Adipose tissue (tissue), 3 donors: Measurements from ENCODE around the gene GLI3. TPM values are rescaled to one million over a fixed set of nuclear protein-coding genes. Genes with fewer than 3 reads are reported as not detected.

Experiments used
- H3K27ac ChIP-seq: one replicate; pipeline ENCODE4 v1.5.1; 2013; ENCODE audit warnings: low read depth, low read length
- WGBS, 3 donors: extraction: QIAGEN DNeasy Blood & Tissue Kit; methylation state at CpG; one replicate each; pipeline ENCODE4 v1.1.7; 2013; 5-methylcytosine and 5-hydroxymethylcytosine counted together
- polyA plus RNA-seq, 3 donors: library from polyadenylated mRNA; stranded (reverse); fragments of 200-250 nt; gene quantifications; one replicate each; pipeline ENCODE4 v1.2.3, GENCODE V29; 2013
- donor health status: healthy with polysubstance abuse.
- donor health status: Bipolar disorder and iron deficiency.
- donor health status: healthy.

Gene GLI3
- polyA plus RNA-seq, 3 donors = 0.51 to 8.4 (median 6.5) TPM

DNA sequence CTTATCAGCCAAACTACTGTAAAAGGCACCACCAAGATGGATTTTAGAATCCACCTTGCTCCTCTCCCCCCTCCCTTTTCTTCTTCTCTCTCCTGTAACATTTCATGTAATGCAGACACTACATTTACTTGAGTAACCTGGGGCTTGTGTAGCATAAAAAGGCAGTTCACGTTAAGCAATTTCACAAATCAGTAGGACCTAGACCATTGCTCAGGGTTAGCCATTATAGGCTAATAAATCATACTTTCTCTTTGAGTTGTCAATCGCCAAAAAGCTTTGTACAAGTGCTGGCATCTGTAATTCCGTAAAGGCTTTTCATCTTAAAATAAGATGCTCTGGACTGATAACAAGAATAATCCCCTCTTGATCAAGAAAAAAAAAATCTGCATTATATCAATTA is 224.7 kb downstream of the GLI3 start:
- no peak overlapping the region for H3K27ac ChIP-seq
- 52 to 86% (median 86%) methylated on average over 3 of the region's 3 CpGs for WGBS, 3 donors

- 45 to 77% (median 73%) methylated on average over 10 of the region's 10 CpGs for WGBS, 3 donors
- no peak overlapping the region for H3K27ac ChIP-seq
Observed at GRCh38 chr7:42011846-42012245, 225.2 kb downstream of the GLI3 start.

- H3K27ac ChIP-seq = no peak overlapping the region
Observed at GRCh38 chr7:42010751-42011150, 226.3 kb downstream of the GLI3 start.

GRCh38 chr7:42006801-42007513 is 230.1 kb downstream of the GLI3 start:
- WGBS, 3 donors = 41 to 46% (median 42%) methylated on average over 3 of the region's 3 CpGs
- H3K27ac ChIP-seq = no peak overlapping the region

- no peak overlapping the region for H3K27ac ChIP-seq
- WGBS, 3 donors = 39 to 75% (median 69%) methylated on average over 2 of the region's 2 CpGs
Observed at GRCh38 chr7:42002654-42003053, 234.4 kb downstream of the GLI3 start.

GRCh38 chr7:41999736-42000283 is 237.2 kb downstream of the GLI3 start:
- 89 to 93% (median 91%) methylated on average over 6 of the region's 6 CpGs for WGBS, 3 donors

GRCh38 chr7:41998041-41998440 is 239.0 kb downstream of the GLI3 start:
- WGBS, 3 donors = 60 to 88% (median 80%) methylated on average over 2 of the region's 2 CpGs
- H3K27ac ChIP-seq = no peak overlapping the region

More at GRCh38 chr7:41999736-42000283, 237.2 kb downstream of the GLI3 start:
- H3K27ac ChIP-seq = no peak overlapping the region

GRCh38 chr7:41997151-41997550 is 239.9 kb downstream of the GLI3 start:
- no peak overlapping the region for H3K27ac ChIP-seq
- WGBS, 3 donors = 89 to 92% (median 90%) methylated on average over 2 of the region's 2 CpGs

DNA sequence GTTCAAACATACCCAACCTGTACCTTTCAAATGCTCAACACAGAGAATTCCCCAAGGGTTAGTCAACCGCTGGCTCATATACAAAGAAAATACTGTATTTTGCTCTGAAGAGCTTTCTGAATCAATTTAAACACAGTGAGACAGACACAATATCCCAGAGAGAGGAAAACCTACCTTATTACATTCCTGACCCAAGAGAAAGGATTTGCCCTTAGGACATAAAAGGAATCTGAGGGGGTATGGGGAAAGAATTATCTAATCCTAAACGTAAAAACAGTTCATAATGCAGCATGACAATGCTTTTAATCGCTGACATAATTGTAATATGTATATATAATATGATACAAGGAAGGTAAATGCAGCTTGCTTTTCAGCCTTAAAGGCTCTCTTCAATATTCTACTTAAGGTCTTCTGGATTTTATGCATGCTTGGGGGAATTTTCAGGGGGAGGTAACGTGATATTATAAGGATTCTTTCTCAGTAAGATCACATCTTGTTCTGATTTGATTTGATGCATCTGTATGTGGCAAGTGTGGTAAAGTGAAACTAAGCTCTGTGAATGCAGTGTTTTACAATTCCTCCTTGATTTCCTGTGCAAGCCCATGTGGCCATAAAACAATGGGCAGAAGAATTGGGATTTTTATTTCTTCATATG is 240.5 kb downstream of the GLI3 start:
- WGBS, 3 donors = 58 to 79% (median 64%) methylated on average over 4 of the region's 4 CpGs
- H3K27ac ChIP-seq = no peak overlapping the region

GRCh38 chr7:41995632-41996271 is 241.3 kb downstream of the GLI3 start:
- H3K27ac ChIP-seq = no peak overlapping the region
- 69 to 83% (median 72%) methylated on average over 2 of the region's 2 CpGs for WGBS, 3 donors

DNA sequence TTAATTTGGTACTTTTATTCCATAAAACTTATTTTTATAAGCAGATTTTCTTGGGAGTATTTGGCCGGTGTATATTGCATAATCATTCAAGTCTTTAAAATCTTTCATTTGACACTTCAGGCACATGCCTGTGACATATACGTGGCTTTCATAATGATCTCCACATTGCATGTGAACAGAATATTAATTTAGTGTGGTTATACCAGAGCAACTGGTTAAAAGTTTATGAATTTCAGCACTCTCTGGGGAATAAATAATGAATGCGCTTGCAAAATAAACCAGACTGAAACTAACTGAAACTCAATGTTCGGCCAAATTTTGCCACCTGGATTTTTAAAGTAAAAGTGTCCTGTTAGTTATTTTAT is 242.3 kb downstream of the GLI3 start:
- WGBS, 3 donors = 57 to 81% (median 61%) methylated on average over 4 of the region's 4 CpGs
- H3K27ac ChIP-seq = no peak overlapping the region

DNA sequence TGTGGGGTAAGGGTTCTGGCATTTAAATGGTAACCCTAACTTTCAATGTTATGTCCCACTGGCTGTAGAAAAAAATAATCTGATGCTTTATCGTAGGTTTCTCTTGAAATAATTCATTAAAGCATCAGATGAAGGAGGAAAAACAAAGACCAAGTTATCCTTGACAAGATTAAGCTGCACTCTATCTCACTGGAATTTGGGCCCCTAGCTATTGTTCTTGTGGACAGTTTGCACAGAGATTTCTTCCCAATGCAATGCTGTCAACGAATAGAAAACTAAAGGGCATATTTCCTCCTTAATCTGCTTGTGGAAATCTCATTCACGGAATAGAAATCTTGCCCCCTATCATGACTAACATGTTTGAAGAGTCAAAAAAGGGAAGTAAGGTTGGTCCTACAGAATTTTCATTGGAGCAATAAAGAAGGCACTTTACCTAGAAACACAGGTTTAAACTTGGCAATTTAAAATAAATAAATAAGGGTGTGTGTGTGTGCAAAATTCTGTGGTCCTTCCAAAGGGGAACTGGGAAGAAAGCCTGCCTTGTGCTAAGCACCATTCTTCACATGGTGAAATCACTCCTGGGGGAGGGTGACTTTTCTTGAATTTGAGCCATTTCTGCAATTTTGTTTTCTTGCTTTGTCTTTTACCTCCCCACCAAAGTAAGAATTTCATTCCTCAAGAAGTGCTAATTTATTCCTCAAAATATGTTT is 242.8 kb downstream of the GLI3 start:
- WGBS, 3 donors = 40 to 80% (median 44%) methylated on average over 3 of the region's 3 CpGs
- no peak overlapping the region for H3K27ac ChIP-seq

- H3K27ac ChIP-seq = no peak overlapping the region
- 51 to 68% (median 60%) methylated on average over 13 of the region's 13 CpGs for WGBS, 3 donors
Observed at GRCh38 chr7:41992881-41993867, 243.8 kb downstream of the GLI3 start.

DNA sequence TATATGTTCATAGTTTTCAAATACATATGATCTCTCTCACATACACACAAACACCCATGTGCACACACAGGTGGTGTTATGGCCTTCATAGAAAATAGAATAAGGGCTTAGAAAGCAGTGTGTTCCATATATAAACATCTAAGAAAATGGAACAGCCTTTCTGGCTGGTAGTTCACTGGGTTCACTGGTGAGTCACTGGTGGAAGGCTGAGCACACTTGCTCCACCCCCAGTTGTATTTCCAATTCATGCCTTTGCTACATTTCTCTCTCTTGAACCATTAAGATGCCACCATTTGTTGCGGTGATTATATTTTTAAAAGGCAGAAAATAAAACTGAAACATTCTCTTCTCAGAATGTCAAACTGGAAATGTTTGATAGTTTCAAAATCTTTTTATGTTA is 252.1 kb downstream of the GLI3 start:
- 94 to 100% (median 96%) methylated on average over 1 of the region's 1 CpG for whole genome bisulfite sequencing, 3 donors
- H3K27ac ChIP-seq = no peak overlapping the region

DNA sequence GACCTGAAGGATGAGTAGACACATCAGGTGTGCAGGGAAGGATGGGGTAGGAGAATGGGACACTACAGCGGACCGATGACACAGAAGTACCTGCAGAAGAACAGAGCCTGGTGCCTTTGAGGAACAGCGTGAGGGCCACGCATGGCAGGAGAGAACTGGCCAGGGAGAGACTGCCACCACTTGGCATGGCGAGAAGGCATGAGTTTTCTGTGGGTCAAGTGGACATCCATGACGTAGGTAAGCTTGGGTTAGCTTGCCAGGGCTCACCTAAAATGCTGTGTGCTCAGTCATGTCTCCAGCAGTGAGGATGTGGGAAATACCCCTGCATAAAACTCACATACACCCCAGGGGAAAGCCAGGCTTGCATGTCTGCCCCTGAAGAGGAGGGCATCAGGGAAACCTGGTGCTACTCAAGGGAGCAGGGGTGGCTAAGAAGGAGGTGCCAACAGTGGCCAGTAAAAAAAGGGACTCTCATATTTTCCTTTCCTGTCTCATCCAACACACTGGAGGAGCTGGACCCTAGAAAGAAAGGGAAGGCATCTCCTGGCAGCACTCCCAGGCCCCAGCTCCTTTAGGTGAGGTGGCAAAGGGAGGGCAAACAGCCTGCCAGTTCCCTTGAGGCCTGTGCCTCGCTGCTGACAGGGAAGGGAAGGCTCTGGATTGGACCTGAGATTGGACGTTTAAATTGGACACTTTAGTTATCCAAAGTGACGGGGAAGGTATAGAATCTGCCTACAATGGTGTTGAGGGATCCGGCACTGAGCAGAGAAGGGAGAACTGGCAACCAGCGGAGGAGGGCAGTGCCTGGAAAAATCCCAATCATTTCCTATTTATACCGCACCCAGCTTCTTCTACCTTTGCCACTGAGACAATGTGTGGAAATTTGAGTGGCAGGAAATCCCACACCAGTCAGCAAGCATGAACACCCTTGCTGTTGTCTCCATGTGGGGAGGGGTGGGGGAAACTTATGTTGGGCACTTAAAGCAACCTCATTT is 255.7 kb downstream of the GLI3 start:
- 84 to 86% (median 85%) methylated on average over 12 of the region's 12 CpGs for WGBS, 3 donors
- no peak overlapping the region for H3K27ac ChIP-seq

GRCh38 chr7:41979834-41980307 is 257.1 kb downstream of the GLI3 start:
- 23 to 36% (median 26%) methylated on average over 6 of the region's 6 CpGs for WGBS, 3 donors
- H3K27ac ChIP-seq = no peak overlapping the region
